ENCODE results near the gene RYR2. TPM values are rescaled to one million over a fixed set of nuclear protein-coding genes. Genes with fewer than 3 reads are reported as not detected.

The RYR2 gene
- total and polyA plus RNA-seq, 7 donors = under 0.01 to 22.4 (median 6.1) TPM

GRCh38 chr1:237032029-237032428 lies 10.0 kb upstream of the RYR2 start:
- no peak for TF ChIP-seq CTCF (IDR thresholded peaks at IDR 0.05)
- no peak for TF ChIP-seq POLR2AphosphoS5 (IDR thresholded peaks at IDR 0.05)
- no peak for TF ChIP-seq EP300 (IDR thresholded peaks at IDR 0.05)
- TF ChIP-seq POLR2A (IDR thresholded peaks at IDR 0.05) = no peak
- Histone ChIP-seq H3K9me3 (no peaks in the 10 kb centered on the region), H3K4me1 (peaks cover 0 to 13% (median 7%) of the 10 kb centered on the region in 4 donors), H3K27ac (no peak overlapping the region), H3K4me3 (no peak overlapping the region), H3K36me3 (no peaks in the 10 kb centered on the region), H3K27me3 (no peaks in the 10 kb centered on the region)
- WGBS, 2 donors = 45 to 64% methylated on average over 7 of the region's 7 CpGs
- no peak for DNase-seq
- intact Hi-C loops (cut with DNase I) = no loop called here

DNA sequence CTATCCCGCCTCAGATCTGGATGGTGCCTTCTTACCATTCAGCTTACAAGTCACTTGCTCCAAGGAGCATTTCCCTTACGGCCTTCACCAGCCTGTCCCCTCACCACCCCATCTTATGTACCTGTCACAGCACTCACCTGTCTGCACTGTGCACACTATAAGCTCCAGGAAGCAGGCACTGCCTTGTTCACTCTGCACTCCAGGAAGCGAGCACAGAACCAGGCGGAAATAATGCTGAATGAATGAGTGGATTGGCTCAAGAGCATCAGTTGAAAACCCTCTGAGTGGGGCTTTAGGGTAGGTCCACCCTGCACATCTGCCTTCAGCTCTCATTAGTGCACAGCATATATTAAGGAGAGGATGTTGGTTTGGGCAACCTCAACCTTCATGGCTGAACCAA lies 8.9 kb upstream of the RYR2 start:
- WGBS, 2 donors = 91 to 95% methylated on average over 4 of the region's 4 CpGs
- Histone ChIP-seq H3K4me3 (no peak overlapping the region), H3K27ac (no peak overlapping the region)

GRCh38 chr1:237033804-237034203 lies 8.2 kb upstream of the RYR2 start:
- 67 to 73% methylated on average over 4 of the region's 4 CpGs for WGBS, 2 donors
- TF ChIP-seq CTCF (IDR thresholded peaks at IDR 0.05) = no peak
- Histone ChIP-seq H3K36me3 (no peaks in the 10 kb centered on the region), H3K27ac (no peak overlapping the region), H3K4me1 (peaks cover 0 to 13% (median 7%) of the 10 kb centered on the region in 4 donors), H3K27me3 (no peaks in the 10 kb centered on the region), H3K9me3 (no peaks in the 10 kb centered on the region), H3K4me3 (no peak overlapping the region)
- intact Hi-C loops (cut with DNase I) = no loop called here
- no peak for DNase-seq

More for the DNA sequence above, 8.9 kb upstream of the RYR2 start:
- peaks cover 0 to 13% (median 7%) of the 10 kb centered on the region in 4 donors for H3K4me1 ChIP-seq
- no peak for DNase-seq
- H3K27me3 ChIP-seq = no peaks in the 10 kb centered on the region
- intact Hi-C loops (cut with DNase I) = no loop called here
- no peaks in the 10 kb centered on the region for H3K36me3 ChIP-seq
- no peaks in the 10 kb centered on the region for H3K9me3 ChIP-seq
- no peak for TF ChIP-seq POLR2AphosphoS5 (IDR thresholded peaks at IDR 0.05)
- no peak for TF ChIP-seq EP300 (IDR thresholded peaks at IDR 0.05)
- no peak for TF ChIP-seq CTCF (IDR thresholded peaks at IDR 0.05)
- no peak for TF ChIP-seq POLR2A (IDR thresholded peaks at IDR 0.05)

- no peak for TF ChIP-seq POLR2A (IDR thresholded peaks at IDR 0.05)
- Histone ChIP-seq H3K36me3 (no peaks in the 10 kb centered on the region), H3K27ac (no peak overlapping the region), H3K4me3 (no peak overlapping the region), H3K4me1 (peaks cover 0 to 17% (median 10%) of the 10 kb centered on the region in 4 donors), H3K27me3 (no peaks in the 10 kb centered on the region), H3K9me3 (no peaks in the 10 kb centered on the region)
- 93 to 95% methylated on average over 1 of the region's 1 CpG for WGBS, 2 donors
- intact Hi-C loops (cut with DNase I) = no loop called here
- no peak for DNase-seq
These were observed 6.2 kb upstream of the RYR2 start for GRCh38 chr1:237035759-237036158.

- no peak overlapping the region for H3K4me3 ChIP-seq
- H3K9me3 ChIP-seq = no peaks in the 10 kb centered on the region
- no peak for DNase-seq
- H3K27me3 ChIP-seq = peaks cover 0 to 4% (median 0%) of the 10 kb centered on the region in 3 donors
- H3K4me1 ChIP-seq = peaks cover 0 to 23% (median 8%) of the 10 kb centered on the region in 4 donors
- intact Hi-C loops (cut with DNase I) = no loop called here
- WGBS, 2 donors = 89 to 91% methylated on average over 6 of the region's 6 CpGs
- no peak for TF ChIP-seq POLR2A (IDR thresholded peaks at IDR 0.05)
- no peak for TF ChIP-seq CTCF (IDR thresholded peaks at IDR 0.05)
- no peak for TF ChIP-seq POLR2AphosphoS5 (IDR thresholded peaks at IDR 0.05)
- TF ChIP-seq EP300 (IDR thresholded peaks at IDR 0.05) = no peak
- no peaks in the 10 kb centered on the region for H3K36me3 ChIP-seq
- H3K27ac ChIP-seq = no peak overlapping the region
These were observed 3.8 kb upstream of the RYR2 start for GRCh38 chr1:237038211-237038610.
